GM12864 (cell line): Measurements from ENCODE around the gene LRP5.
A peak's percentile ranks its signal among the peaks of the same experiment; 100 is the strongest.

ENCODE experiments used
- DNase-seq: peaks from one replicate; pipeline ENCODE4 v3.0.0-alpha.2; 2011; ENCODE audit warnings: low read depth
- H3K4me3 ChIP-seq: 2 replicates; pipeline ENCODE4 v1.5.1; 2011; ENCODE audit warnings: mild to moderate bottlenecking, low read depth, low read length, control low read depth
- CTCF ChIP-seq: IDR thresholded peaks from 2 replicates; pipeline ENCODE4 v1.5.1; 2011; ENCODE audit warnings: low read depth, mild to moderate bottlenecking, moderate library complexity, low read length, control low read depth, inconsistent platforms; ENCODE audit errors: missing control alignments

Gene LRP5

GRCh38 chr11:68337399-68337835 lies 25.0 kb downstream of the LRP5 start:
- DNase-seq = no peak
- no peak overlapping the region for H3K4me3 ChIP-seq
- no peak for TF ChIP-seq CTCF

- no peak for TF ChIP-seq CTCF
- no peak for DNase-seq
These were observed 25.8 kb downstream of the LRP5 start for GRCh38 chr11:68338051-68338780.

GRCh38 chr11:68340003-68340767 lies 27.8 kb downstream of the LRP5 start:
- no peak for TF ChIP-seq CTCF
- DNase-seq = peak; percentile 19
- no peak overlapping the region for H3K4me3 ChIP-seq

More at GRCh38 chr11:68338051-68338780, 25.8 kb downstream of the LRP5 start:
- H3K4me3 ChIP-seq = no peak overlapping the region

- DNase-seq = no peak
- TF ChIP-seq CTCF = no peak
- H3K4me3 ChIP-seq = no peak overlapping the region
These were observed 28.6 kb downstream of the LRP5 start for GRCh38 chr11:68340784-68341556.

GRCh38 chr11:68341557-68342458 lies 29.4 kb downstream of the LRP5 start:
- peak; percentile 3 for TF ChIP-seq CTCF
- no peak for DNase-seq
- H3K4me3 ChIP-seq = no peak overlapping the region
